Measurements from ENCODE around the gene SHANK3. TPM values are rescaled to one million over a fixed set of nuclear protein-coding genes. Genes with fewer than 3 reads are reported as not detected.

Gene SHANK3
- total RNA-seq, 1 experiment from 2014 or later: 5.0 TPM

GRCh38 chr22:50720301-50721256 lies 48.0 kb downstream of the SHANK3 start:
- no peak for DNase-seq (ENCODE audit: low spot score)

DNA sequence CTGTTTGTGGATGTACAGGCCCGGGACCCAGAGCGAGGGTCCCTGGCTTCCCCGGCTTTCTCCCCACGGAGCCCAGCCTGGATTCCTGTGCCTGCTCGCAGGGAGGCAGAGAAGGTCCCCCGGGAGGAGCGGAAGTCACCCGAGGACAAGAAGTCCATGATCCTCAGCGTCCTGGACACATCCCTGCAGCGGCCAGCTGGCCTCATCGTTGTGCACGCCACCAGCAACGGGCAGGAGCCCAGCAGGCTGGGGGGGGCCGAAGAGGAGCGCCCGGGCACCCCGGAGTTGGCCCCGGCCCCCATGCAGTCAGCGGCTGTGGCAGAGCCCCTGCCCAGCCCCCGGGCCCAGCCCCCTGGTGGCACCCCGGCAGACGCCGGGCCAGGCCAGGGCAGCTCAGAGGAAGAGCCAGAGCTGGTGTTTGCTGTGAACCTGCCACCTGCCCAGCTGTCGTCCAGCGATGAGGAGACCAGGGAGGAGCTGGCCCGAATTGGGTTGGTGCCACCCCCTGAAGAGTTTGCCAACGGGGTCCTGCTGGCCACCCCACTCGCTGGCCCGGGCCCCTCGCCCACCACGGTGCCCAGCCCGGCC lies 48.7 kb downstream of the SHANK3 start:
- in situ Hi-C loops (cut with HindIII; ENCODE audit: low sequenced_read_pairs): no loop called here
- DNase-seq (ENCODE audit: low spot score): peak; percentile 68

More at GRCh38 chr22:50720301-50721256, 48.0 kb downstream of the SHANK3 start:
- in situ Hi-C loops (cut with HindIII; ENCODE audit: low sequenced_read_pairs): no loop called here

- DNase-seq (ENCODE audit: low spot score): peak; percentile 49
- in situ Hi-C loops (cut with HindIII; ENCODE audit: low sequenced_read_pairs): no loop called here
Observed at GRCh38 chr22:50722048-50722701, 49.6 kb downstream of the SHANK3 start.

Other genes starting within 250 kb of the SHANK3 start
- 61.5 and 86.1 TPM in 2 replicates for gene SBF1, start 197.8 kb upstream of the SHANK3 start, total RNA-seq (2014; rRNA removed; shearing (Covaris generic))
- gene ADM2, start 191.3 kb upstream of the SHANK3 start, total RNA-seq (2014; rRNA removed; shearing (Covaris generic)): not detected in 2 replicates
- gene MIOX, start 186.0 kb upstream of the SHANK3 start, total RNA-seq (2014; rRNA removed; shearing (Covaris generic)): 1.9 TPM in 1 of 2 replicates, not detected in the other
- gene LMF2, start 165.1 kb upstream of the SHANK3 start, total RNA-seq (2014; rRNA removed; shearing (Covaris generic)): 40.6 and 45.7 TPM in 2 replicates
- gene NCAPH2, start 164.6 kb upstream of the SHANK3 start, total RNA-seq (2014; rRNA removed; shearing (Covaris generic)): 80.3 and 81.2 TPM in 2 replicates
- 4.9 and 6.8 TPM in 2 replicates for gene SCO2, start 147.2 kb upstream of the SHANK3 start, total RNA-seq (2014; rRNA removed; shearing (Covaris generic))
- 3.1 and 4.4 TPM in 2 replicates for gene TYMP, start 142.8 kb upstream of the SHANK3 start, total RNA-seq (2014; rRNA removed; shearing (Covaris generic))
- gene KLHDC7B, start 126.9 kb upstream of the SHANK3 start, total RNA-seq (2014; rRNA removed; shearing (Covaris generic)): not detected in 2 replicates
- not detected in 2 replicates for gene SYCE3, start 109.9 kb upstream of the SHANK3 start, total RNA-seq (2014; rRNA removed; shearing (Covaris generic))
- gene CPT1B, start 94.4 kb upstream of the SHANK3 start, total RNA-seq (2014; rRNA removed; shearing (Covaris generic)): 3.4 and 5.8 TPM in 2 replicates
- gene CHKB, start 90.0 kb upstream of the SHANK3 start, total RNA-seq (2014; rRNA removed; shearing (Covaris generic)): 34.8 and 58.6 TPM in 2 replicates
- gene MAPK8IP2, start 72.0 kb upstream of the SHANK3 start, total RNA-seq (2014; rRNA removed; shearing (Covaris generic)): 28.3 and 39.8 TPM in 2 replicates
- gene ARSA, start 44.7 kb upstream of the SHANK3 start, total RNA-seq (2014; rRNA removed; shearing (Covaris generic)): 19.4 and 24.1 TPM in 2 replicates
- gene ACR, start 65.4 kb downstream of the SHANK3 start, total RNA-seq (2014; rRNA removed; shearing (Covaris generic)): not detected in 2 replicates
- gene RABL2B, start 110.8 kb downstream of the SHANK3 start, total RNA-seq (2014; rRNA removed; shearing (Covaris generic)): 21.1 and 24.8 TPM in 2 replicates

Measured in G401 (cell line).